ENCODE data around the gene USF1. TPM values are rescaled to one million over a fixed set of nuclear protein-coding genes. Genes with fewer than 3 reads are reported as not detected.
A peak's percentile ranks its signal among the peaks of the same experiment; 100 is the strongest.

The USF1 gene
- polyA plus RNA-seq, 3 donors: 6.3 to 335 (median 25.5) TPM

DNA sequence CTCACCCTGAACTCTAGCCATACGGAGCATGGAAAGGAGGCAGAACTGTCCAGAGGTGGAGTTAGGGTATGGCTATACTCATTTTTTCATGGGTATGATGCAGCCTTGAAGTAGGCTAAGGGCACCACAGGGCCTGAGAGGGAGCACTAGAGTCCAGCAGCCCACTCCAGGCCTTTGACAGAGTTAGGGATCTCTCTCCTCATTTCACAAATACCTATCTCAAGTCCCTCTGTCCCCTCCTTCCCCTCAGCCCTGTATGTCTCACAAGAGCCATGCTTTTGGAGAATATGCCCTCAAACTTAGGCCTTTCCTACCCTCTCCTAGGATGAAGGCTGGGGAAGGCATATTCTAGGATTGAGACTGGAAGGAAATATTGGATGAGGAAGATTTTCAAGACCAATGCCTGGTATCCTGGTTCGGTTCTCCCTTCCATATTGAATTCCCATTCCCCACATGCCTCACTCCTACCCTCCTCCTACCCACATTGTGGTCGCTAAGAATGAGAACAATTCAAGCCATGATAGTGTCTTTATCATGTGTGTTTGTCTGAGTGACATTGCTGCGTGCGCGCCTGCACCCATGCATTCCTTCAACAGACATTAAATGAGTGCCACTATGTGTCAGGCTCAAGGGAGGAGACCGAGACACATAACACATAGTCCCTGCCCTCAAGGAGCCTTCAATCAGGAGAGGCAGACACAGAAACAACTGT is 46.2 kb upstream of the USF1 start:
- H3K36me3 ChIP-seq (replicated peaks in 1 of 2; ENCODE audit: control insufficient read depth in 1 of 2, insufficient read depth in 2 of 2, low read length in 2 of 2): no peaks in the 10 kb centered on the region
- H3K4me1 Mint-ChIP-seq: peaks cover 63% of the 10 kb centered on the region
- H3K4me3 Mint-ChIP-seq: no peak overlapping the region
- TF ChIP-seq, protein P1, sequence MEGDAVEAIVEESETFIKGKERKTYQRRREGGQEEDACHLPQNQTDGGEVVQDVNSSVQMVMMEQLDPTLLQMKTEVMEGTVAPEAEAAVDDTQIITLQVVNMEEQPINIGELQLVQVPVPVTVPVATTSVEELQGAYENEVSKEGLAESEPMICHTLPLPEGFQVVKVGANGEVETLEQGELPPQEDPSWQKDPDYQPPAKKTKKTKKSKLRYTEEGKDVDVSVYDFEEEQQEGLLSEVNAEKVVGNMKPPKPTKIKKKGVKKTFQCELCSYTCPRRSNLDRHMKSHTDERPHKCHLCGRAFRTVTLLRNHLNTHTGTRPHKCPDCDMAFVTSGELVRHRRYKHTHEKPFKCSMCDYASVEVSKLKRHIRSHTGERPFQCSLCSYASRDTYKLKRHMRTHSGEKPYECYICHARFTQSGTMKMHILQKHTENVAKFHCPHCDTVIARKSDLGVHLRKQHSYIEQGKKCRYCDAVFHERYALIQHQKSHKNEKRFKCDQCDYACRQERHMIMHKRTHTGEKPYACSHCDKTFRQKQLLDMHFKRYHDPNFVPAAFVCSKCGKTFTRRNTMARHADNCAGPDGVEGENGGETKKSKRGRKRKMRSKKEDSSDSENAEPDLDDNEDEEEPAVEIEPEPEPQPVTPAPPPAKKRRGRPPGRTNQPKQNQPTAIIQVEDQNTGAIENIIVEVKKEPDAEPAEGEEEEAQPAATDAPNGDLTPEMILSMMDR (IDR thresholded peaks at IDR 0.05): no peak
- H3K79me2 ChIP-seq (ENCODE audit: insufficient read depth, low read length): no peaks in the 10 kb centered on the region
- H3K9me3 Mint-ChIP-seq: peaks cover 0 to 2% (median 0%) of the 10 kb centered on the region in 7 donors
- WGBS (ENCODE audit: insufficient coverage): 100% methylated on average over 4 of the region's 7 CpGs
- no peak overlapping the region for H2AFZ ChIP-seq (ENCODE audit: insufficient read depth, low read depth, low read length, poor library complexity, severe bottlenecking)
- no peaks in the 10 kb centered on the region for H3K27me3 ChIP-seq (ENCODE audit: control insufficient read depth in 2 of 2, insufficient read depth in 2 of 2, low read length in 2 of 2)
- no peak overlapping the region for H3K4me2 ChIP-seq (replicated peaks; ENCODE audit: extremely low read depth, low read length, poor library complexity, severe bottlenecking)
- peak overlapping the region in 2 of 7 donors; percentile 11 to 32 for H3K27ac Mint-ChIP-seq
- no peak overlapping the region for H3K9ac ChIP-seq (ENCODE audit: insufficient read depth, low read length, poor library complexity, severe bottlenecking)
- H3K4me1 ChIP-seq (ENCODE audit: control insufficient read depth in 1 of 2, insufficient read depth in 2 of 2, low read length in 2 of 2): peaks cover 34 to 42% of the 10 kb centered on the region in 2 donors
- peaks cover 0 to 3% of the 10 kb centered on the region in 2 donors for H3K36me3 Mint-ChIP-seq
- no peak overlapping the region for H3K27ac ChIP-seq (ENCODE audit: low read depth in 1 of 2, low read length in 2 of 2)
- H4K20me1 ChIP-seq (ENCODE audit: insufficient read depth, low read length): no peaks in the 10 kb centered on the region
- intact Hi-C loops (cut with micrococcal nuclease): no loop called here
- H3K4me3 ChIP-seq (replicated peaks in 1 of 3; ENCODE audit: low read depth in 2 of 3, low read length in 3 of 3): no peak overlapping the region
- no peaks in the 10 kb centered on the region for H3K9me3 ChIP-seq (replicated peaks in 1 of 2; ENCODE audit: control insufficient read depth in 1 of 2, insufficient read depth in 1 of 2, low read length in 2 of 2)
- no peak for DNase-seq
- H3K27me3 Mint-ChIP-seq (ENCODE audit: low read depth in 3 of 3): peaks cover 0 to 11% (median 4%) of the 10 kb centered on the region in 3 donors

DNA sequence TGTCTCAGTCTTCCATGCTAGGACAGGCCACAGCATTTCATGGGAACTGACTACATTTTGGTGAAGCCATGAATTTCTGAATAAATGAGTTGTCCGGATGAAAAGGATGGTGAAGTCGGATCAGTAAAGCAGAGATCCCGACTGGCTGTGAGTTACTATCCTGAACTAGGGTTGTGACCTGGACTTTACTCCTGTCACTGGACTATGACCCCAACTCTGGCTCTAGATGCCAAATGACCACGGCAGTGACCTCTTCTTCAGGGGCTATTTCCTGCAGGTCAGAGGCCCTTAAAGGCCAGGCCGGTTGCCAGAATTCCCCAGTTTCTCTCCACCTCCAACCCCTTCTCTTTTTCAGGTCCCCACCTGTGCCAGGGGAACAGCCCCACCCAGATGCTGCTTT is 45.3 kb upstream of the USF1 start:
- WGBS (ENCODE audit: insufficient coverage): 100% methylated on average over 4 of the region's 5 CpGs

More for the DNA sequence above, 45.3 kb upstream of the USF1 start:
- Mint-ChIP-seq H3K9me3 (peaks cover 0 to 2% (median 0%) of the 10 kb centered on the region in 7 donors), H3K27ac (no peak overlapping the region), H3K4me3 (no peak overlapping the region), H3K27me3 (ENCODE audit: low read depth in 3 of 3) (peaks cover 0 to 10% (median 4%) of the 10 kb centered on the region in 3 donors), H3K36me3 (peaks cover 0 to 3% of the 10 kb centered on the region in 2 donors), H3K4me1 (peaks cover 55% of the 10 kb centered on the region)
- no peak for DNase-seq
- Histone ChIP-seq H3K9ac (ENCODE audit: insufficient read depth, low read length, poor library complexity, severe bottlenecking) (no peak overlapping the region), H3K4me1 (ENCODE audit: control insufficient read depth in 1 of 2, insufficient read depth in 2 of 2, low read length in 2 of 2) (peaks cover 25 to 33% of the 10 kb centered on the region in 2 donors), H3K4me2 (replicated peaks; ENCODE audit: extremely low read depth, low read length, poor library complexity, severe bottlenecking) (no peak overlapping the region), H4K20me1 (ENCODE audit: insufficient read depth, low read length) (no peaks in the 10 kb centered on the region), H3K4me3 (replicated peaks in 1 of 3; ENCODE audit: low read depth in 2 of 3, low read length in 3 of 3) (no peak overlapping the region), H3K36me3 (replicated peaks in 1 of 2; ENCODE audit: control insufficient read depth in 1 of 2, insufficient read depth in 2 of 2, low read length in 2 of 2) (no peaks in the 10 kb centered on the region), H2AFZ (ENCODE audit: insufficient read depth, low read depth, low read length, poor library complexity, severe bottlenecking) (no peak overlapping the region), H3K27me3 (ENCODE audit: control insufficient read depth in 2 of 2, insufficient read depth in 2 of 2, low read length in 2 of 2) (no peaks in the 10 kb centered on the region), H3K27ac (ENCODE audit: low read depth in 1 of 2, low read length in 2 of 2) (no peak overlapping the region), H3K9me3 (replicated peaks in 1 of 2; ENCODE audit: control insufficient read depth in 1 of 2, insufficient read depth in 1 of 2, low read length in 2 of 2) (no peaks in the 10 kb centered on the region), H3K79me2 (ENCODE audit: insufficient read depth, low read length) (no peaks in the 10 kb centered on the region)
- intact Hi-C loops (cut with micrococcal nuclease): no loop called here
- TF ChIP-seq, protein P1 (IDR thresholded peaks at IDR 0.05): no peak
